Cardiac septum (tissue), 1 donor: Measurements from ENCODE around the gene TFB1M. TPM values are rescaled to one million over a fixed set of nuclear protein-coding genes. Genes with fewer than 3 reads are reported as not detected.
"Not testable (repeated sequence)": the region's sequence is repeated elsewhere in the genome, so short reads cannot be mapped to it uniquely, and the experiment has no call there.

Experiments
- DNase-seq: peaks from one replicate; pipeline ENCODE4 v3.0.0-alpha.2; 2020; ENCODE audit warnings: low spot score
- intact Hi-C: fragments of 100-400 bp; cut with DNase I; formaldehyde crosslinking; loops from one replicate; pipeline ENCODE4 v1.14.0; 2022
- total RNA-seq: library from RNA; stranded (reverse); fragmentation: NEBNext Ultra II Directional; extraction: Animal tissue kit (Norgen Biotek cat#: 25700); gene quantifications from one replicate; pipeline ENCODE4 v1.2.1, GENCODE V29; 2021
- donor health status: DM: no; HTN: no; CAD: no.

Gene TFB1M
- total RNA-seq, 1 donor from 2014 or later = 15.1 TPM

DNA sequence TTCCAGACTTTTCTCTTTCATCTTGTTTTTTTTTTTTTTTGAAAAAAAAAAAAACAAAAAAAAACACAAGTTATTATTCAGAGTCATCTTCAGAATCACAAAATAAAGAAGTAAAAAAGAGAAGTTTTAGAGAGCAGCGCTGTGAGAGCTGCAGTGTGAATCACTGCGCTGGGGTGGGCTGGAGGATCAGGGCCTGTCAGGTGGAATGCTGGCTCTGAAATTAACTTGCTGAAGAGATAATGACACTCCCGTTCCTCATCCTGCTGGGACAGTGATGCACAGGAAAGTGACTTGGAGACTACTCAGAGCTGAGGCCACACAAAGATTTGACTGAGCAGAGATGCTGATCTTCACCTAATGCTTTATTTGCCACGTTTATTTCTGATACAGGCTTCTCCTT is 93.2 kb downstream of the TFB1M start:
- DNase-seq = no peak
- intact Hi-C loops = no loop called here

DNA sequence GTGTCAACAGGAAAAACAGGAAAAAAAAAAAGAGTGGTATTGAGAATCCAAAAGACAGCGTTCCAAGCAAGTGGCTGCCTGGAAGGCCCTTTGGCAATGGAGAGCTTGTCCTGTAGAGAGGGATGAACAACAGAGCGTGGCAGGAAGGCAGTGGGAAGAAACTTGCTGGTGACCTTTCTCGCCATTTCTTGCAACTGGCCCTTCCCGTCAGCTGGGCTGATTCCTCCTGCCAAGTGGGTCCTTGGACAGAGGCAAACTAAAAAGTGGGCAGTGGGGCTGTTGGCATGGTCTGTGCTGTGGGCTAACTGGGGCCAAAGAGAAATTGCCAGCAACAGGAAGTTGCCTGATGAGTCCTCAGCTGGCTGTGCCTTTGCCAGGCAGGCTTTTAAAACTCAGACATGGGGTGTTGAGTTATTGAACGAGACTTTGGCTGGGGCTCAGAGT is 94.4 kb downstream of the TFB1M start:
- DNase-seq = no peak
- intact Hi-C loops = no loop called here

- no peak for DNase-seq
- intact Hi-C loops = no loop called here
Measured at GRCh38 chr6:155219299-155219698, 95.0 kb downstream of the TFB1M start.

GRCh38 chr6:155218711-155219110 is 95.6 kb downstream of the TFB1M start:
- DNase-seq, intact Hi-C loops: not testable (repeated sequence)

GRCh38 chr6:155216312-155217046 is 97.8 kb downstream of the TFB1M start:
- intact Hi-C loops = no loop called here
- DNase-seq = no peak

DNA sequence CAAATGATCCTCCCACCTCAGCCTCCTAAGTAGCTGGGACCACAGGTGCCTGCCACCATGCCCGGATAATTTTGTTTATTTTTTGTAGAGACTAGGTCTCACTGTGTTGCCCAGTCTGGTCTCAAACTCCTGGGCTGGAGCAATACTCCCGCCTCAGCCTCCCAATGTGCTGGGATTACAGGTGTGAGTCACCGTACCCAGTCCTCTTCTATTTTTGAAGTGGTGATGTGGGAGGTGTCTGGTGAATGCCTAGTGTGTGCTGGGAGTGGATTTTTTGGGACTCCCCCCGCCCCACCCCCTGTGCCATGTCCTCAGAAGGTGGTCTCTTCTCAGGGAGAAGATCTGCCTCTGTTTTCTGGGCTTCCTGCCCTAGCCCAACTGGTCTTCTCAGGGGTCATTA is 98.4 kb downstream of the TFB1M start:
- intact Hi-C loops = no loop called here
- DNase-seq = no peak

GRCh38 chr6:155213611-155214372 is 100.5 kb downstream of the TFB1M start:
- DNase-seq = no peak
- intact Hi-C loops = no loop called here

- no peak for DNase-seq
- intact Hi-C loops = no loop called here
Measured at GRCh38 chr6:155212616-155213380, 101.5 kb downstream of the TFB1M start.

- intact Hi-C loops = no loop called here
- no peak for DNase-seq
Measured at GRCh38 chr6:155212106-155212505, 102.2 kb downstream of the TFB1M start.

GRCh38 chr6:155207223-155207622 is 107.1 kb downstream of the TFB1M start:
- intact Hi-C loops = no loop called here
- no peak for DNase-seq

Other genes starting within 250 kb of the TFB1M start
- not detected for gene CLDN20, start 50.5 kb downstream of the TFB1M start, total RNA-seq
- not detected for gene NOX3, start 141.4 kb upstream of the TFB1M start, total RNA-seq